Aorta (tissue), 5 donors: ENCODE measurements around the gene PARD3. TPM values are rescaled to one million over a fixed set of nuclear protein-coding genes. Genes with fewer than 3 reads are reported as not detected.

Experiments
- ATAC-seq: fragments of 200-7000 bp; cut with Tn5 transposase; one replicate; pipeline ENCODE4 v1.9.1; 2022; ENCODE audit warnings: moderate library complexity; ENCODE audit not compliant: low FRiP score
- DNase-seq, 2 donors: peaks; one replicate each; pipeline ENCODE4 v3.0.0-alpha.2; 2020
- H3K27ac ChIP-seq, 2 donors: one replicate each; pipeline ENCODE4 v1.5.1; 2013; ENCODE audit warnings: low read length in 2 of 2, mild to moderate bottlenecking in 2 of 2, moderate library complexity in 2 of 2, control low read depth in 1 of 2, inconsistent platforms in 1 of 2, low read depth in 1 of 2
- H3K27me3 ChIP-seq, 2 donors: one replicate each; pipeline ENCODE4 v1.6.1; 2013; ENCODE audit warnings: control low read depth in 1 of 2, low read length in 1 of 2, mild to moderate bottlenecking in 1 of 2, moderate library complexity in 1 of 2; ENCODE audit not compliant: insufficient read depth in 2 of 2, control insufficient read depth in 1 of 2
- H3K36me3 ChIP-seq, 2 donors: one replicate each; pipeline ENCODE4 v1.6.1; 2013; ENCODE audit warnings: control low read depth in 1 of 2, low read length in 1 of 2, mild to moderate bottlenecking in 1 of 2; ENCODE audit not compliant: insufficient read depth in 2 of 2, control insufficient read depth in 1 of 2
- H3K4me1 ChIP-seq, 2 donors: one replicate each; pipeline ENCODE4 v1.6.1; 2013; ENCODE audit warnings: low read length in 2 of 2, control low read depth in 1 of 2, mild to moderate bottlenecking in 1 of 2, moderate library complexity in 1 of 2; ENCODE audit not compliant: insufficient read depth in 2 of 2, control insufficient read depth in 1 of 2
- H3K4me3 ChIP-seq, 2 donors: one replicate each; pipeline ENCODE4 v1.5.1; 2013; ENCODE audit warnings: low read length in 2 of 2, control low read depth in 1 of 2, mild to moderate bottlenecking in 1 of 2
- H3K9me3 ChIP-seq: one replicate; pipeline ENCODE4 v1.6.1; 2013; ENCODE audit warnings: mild to moderate bottlenecking, low read length; ENCODE audit not compliant: control insufficient read depth
- WGBS, 2 donors: extraction: QIAGEN DNeasy Blood & Tissue Kit; methylation state at CpG; one replicate each; pipeline ENCODE4 v1.1.7; 2013; 5-methylcytosine and 5-hydroxymethylcytosine counted together
- intact Hi-C, 2 donors: fragments of 100-400 bp; cut with DNase I; formaldehyde crosslinking; loops; one replicate each; pipeline versions ENCODE4 v1.14.2 to v1.15.0; 2022
- polyA plus RNA-seq, 2 donors: library from polyadenylated mRNA; stranded (reverse); fragments of 200-250 nt; gene quantifications; one replicate each; pipeline ENCODE4 v1.2.3, GENCODE V29; 2013
- total RNA-seq, 2 donors: library from RNA; stranded (reverse); fragmentation: NEBNext Ultra II Directional; extraction: Animal tissue kit (Norgen Biotek cat#: 25700); gene quantifications; one replicate each; pipeline ENCODE4 v1.2.1, GENCODE V29; 2021
- donor health status: healthy with polysubstance abuse.
- donor health status: Bipolar disorder and iron deficiency.
- donor health status: DM: no; HTN: no; CAD: no.
- donor health status: DM: no; HTN: no; CAD: no.
- donor health status: DM: yes; HTN: yes; CAD: no.

Gene PARD3
- total and polyA plus RNA-seq, 4 donors, result 6.4 to 33.0 (median 28.7) TPM

DNA sequence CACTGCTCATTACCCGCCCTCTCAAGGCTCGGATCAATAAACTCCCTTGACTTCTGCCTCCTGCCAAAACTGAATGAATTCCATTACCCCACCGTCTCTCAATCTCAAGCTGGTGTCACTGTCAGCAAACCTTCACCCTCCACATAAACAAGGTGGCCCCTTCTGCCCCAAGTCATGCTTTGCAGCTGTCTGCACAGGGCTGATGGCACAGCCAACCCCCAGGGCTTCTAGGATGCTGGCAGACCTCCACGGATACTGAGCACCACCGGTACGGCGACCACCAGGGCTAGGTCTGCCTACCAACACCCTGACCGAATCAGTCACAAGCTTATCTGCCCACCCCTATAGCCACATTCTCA, 46.1 kb downstream of the PARD3 start:
- Histone ChIP-seq H3K27ac (no peak overlapping the region), H3K27me3 (no peaks in the 10 kb centered on the region), H3K36me3 (no peaks in the 10 kb centered on the region), H3K4me3 (no peak overlapping the region), H3K4me1 (no peaks in the 10 kb centered on the region), H3K9me3 (no peaks in the 10 kb centered on the region)
- no peak for DNase-seq
- 50 to 57% methylated on average over 8 of the region's 8 CpGs for WGBS, 2 donors
- intact Hi-C loops, result no loop called here
- ATAC-seq, result no peak

DNA sequence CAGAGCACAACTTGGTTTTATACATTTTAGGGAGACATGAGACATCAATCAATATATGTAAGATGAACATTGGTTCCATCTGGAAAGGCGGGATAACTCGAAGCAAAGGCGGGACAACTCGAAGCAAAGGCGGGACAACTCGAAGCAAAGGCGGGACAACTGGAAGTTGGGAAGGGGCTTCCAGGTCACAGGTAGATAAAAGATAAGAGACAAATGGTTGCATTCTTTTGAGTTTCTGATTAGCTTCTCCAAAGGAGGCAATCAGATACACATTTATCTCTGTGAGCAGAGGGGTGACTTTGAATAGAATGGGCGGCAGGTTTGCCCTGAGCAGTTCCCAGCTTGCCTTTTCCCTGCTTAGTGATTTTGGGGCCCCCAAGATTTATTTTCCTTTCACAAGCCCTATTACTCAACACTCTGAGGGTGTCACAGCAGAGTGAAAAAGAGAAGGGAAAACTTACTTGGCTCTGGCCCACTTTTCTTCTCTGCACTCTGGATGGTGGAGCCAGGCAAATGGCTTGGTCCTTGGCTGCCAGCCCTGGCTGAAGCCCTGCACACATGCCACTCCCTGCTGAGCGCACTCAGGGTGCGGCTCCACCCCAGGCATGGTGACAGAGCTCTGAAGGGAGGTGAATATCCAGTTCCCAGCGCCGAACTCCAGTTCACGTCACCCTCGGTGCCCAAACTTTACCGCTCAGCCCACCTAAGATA, 46.7 kb downstream of the PARD3 start:
- no peak overlapping the region for H3K4me3 ChIP-seq
- H3K36me3 ChIP-seq, result no peaks in the 10 kb centered on the region

DNA sequence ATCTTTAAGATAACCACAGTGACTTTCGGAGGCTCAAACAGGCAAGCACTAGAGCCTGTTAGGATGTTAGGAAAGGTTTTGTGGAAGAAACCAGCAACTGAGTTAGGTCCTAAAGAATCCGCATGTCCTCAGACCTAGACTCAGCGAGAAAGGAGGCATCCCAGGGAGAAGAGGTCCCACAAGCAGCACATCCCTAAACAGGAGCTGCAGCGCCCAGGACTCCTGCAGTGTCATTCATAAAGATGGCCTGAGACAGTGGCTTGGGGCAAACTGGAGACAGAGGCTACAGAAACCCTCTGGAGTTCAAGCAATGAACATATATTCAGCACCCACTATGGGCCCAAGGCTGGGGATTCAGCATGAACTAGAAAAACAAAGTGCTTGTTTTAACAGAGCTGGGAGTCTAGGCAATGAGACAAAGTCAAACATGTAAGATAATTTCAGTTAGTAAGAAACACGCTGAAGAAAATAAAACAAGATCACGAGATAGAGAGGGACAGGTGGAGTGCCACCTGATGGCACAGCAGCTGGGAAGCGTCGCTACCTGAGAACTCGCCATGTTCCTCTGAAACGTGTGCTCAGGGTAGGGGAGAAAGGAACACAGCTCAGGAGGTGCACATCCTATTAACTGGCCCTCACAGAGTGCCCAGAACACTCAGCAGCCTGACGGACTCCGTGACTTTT, 48.1 kb downstream of the PARD3 start:
- intact Hi-C loops, result no loop called here
- peaks cover 0 to 2% of the 10 kb centered on the region in 2 donors for H3K4me1 ChIP-seq
- H3K27me3 ChIP-seq, result no peaks in the 10 kb centered on the region
- H3K36me3 ChIP-seq, result no peaks in the 10 kb centered on the region
- 94 to 96% methylated on average over 12 of the region's 12 CpGs for WGBS, 2 donors
- ATAC-seq, result no peak
- no peak overlapping the region for H3K4me3 ChIP-seq
- no peak overlapping the region for H3K27ac ChIP-seq
- H3K9me3 ChIP-seq, result no peaks in the 10 kb centered on the region
- no peak for DNase-seq

More for the DNA sequence above, 46.7 kb downstream of the PARD3 start:
- DNase-seq (peak; percentile 84 to 85), ATAC-seq (peak; percentile 88)
- intact Hi-C loops, result no loop called here
- H3K27ac ChIP-seq, result no peak overlapping the region
- H3K4me1 ChIP-seq, result no peaks in the 10 kb centered on the region
- no peaks in the 10 kb centered on the region for H3K27me3 ChIP-seq
- WGBS, 2 donors, result 58 to 61% methylated on average over 14 to 15 of the region's 15 CpGs
- no peaks in the 10 kb centered on the region for H3K9me3 ChIP-seq

DNA sequence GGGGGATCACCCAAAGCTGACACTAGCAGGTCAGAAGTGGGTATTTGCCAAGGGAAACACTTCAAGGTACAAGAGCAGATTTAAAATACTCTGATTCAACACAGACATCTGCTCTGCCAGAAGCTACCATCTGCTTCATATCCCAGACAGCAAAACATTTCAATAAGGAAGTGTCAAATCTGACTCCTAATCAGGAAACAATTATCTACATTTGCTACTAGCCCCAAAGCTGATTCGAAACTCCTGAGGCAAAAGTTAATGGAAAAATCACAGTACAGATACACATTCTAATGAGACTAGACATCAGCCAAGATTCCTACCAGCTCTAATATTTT, 48.9 kb downstream of the PARD3 start:
- Histone ChIP-seq H3K36me3 (no peaks in the 10 kb centered on the region), H3K9me3 (no peaks in the 10 kb centered on the region), H3K4me3 (no peak overlapping the region), H3K4me1 (peaks cover 0 to 2% of the 10 kb centered on the region in 2 donors), H3K27me3 (no peaks in the 10 kb centered on the region), H3K27ac (no peak overlapping the region)
- DNase-seq (no peak), ATAC-seq (no peak)
- WGBS, 2 donors, result 79 to 85% methylated on average over 1 of the region's 1 CpG
- intact Hi-C loops, result no loop called here

DNA sequence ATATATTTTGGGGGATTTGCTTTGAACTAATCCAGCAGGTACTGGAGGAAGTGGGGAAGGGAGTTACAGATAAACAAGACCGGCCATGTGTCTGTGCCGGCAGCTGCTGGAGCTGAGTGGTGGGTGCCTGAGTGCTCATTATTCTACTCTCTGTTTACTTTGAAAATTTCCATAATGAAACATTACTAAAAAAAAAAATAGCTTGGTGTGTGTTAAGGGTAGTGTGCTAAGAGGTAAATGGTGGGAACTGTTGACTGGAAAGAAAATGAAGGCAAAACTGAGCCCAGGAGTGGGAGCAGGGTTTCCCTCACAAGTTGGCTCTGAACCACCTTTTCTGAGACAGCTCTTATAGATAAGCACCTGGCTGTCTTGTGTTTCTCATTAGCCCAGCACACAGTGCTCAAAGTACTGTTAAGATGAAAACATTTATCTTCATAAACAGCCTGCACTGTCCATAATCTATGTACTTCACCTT, 50.6 kb downstream of the PARD3 start:
- no peaks in the 10 kb centered on the region for H3K27me3 ChIP-seq
- no peak for ATAC-seq
- H3K4me1 ChIP-seq, result peaks cover 0 to 2% of the 10 kb centered on the region in 2 donors
- no peak overlapping the region for H3K27ac ChIP-seq
- H3K4me3 ChIP-seq, result no peak overlapping the region
- 96 to 98% methylated on average over 2 of the region's 2 CpGs for WGBS, 2 donors
- DNase-seq, result no peak
- no peaks in the 10 kb centered on the region for H3K9me3 ChIP-seq
- H3K36me3 ChIP-seq, result no peaks in the 10 kb centered on the region
- intact Hi-C loops, result no loop called here

DNA sequence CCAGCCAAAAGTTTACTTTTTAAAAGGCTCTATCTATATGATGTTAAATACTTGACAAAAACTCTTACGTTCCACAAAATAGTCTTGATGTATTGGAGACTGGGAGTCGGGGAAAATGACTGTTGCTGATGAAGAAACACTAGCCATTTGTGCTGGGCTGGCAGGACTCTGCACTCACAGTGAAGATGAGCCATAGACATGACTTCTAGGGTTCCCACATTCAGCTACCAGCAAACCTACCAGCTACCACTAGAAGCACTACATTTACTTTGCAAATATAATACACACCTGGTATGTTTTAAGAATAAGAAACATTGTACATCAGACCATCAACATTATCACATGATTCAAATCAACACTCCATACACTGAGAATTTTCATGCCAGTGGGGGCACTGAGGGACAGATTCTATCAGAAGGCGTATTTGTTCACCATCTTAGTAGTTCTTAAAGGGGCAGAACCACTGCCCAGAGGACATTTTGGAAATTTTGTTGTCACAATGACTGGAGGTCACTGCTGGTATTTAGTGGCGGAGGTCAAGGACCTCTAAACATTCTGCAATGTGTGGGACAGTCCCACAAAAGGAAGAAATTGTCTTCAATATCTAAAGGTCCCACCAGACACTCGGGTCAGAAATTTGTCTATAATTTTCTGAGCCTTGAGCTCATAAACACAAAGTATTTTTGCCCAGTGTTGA, 52.3 kb downstream of the PARD3 start:
- Histone ChIP-seq H3K27ac (no peak overlapping the region), H3K36me3 (no peaks in the 10 kb centered on the region), H3K27me3 (no peaks in the 10 kb centered on the region), H3K4me1 (peaks cover 0 to 2% of the 10 kb centered on the region in 2 donors), H3K9me3 (no peaks in the 10 kb centered on the region), H3K4me3 (no peak overlapping the region)
- intact Hi-C loops, result no loop called here
- no peak for ATAC-seq
- 82 to 95% methylated on average over 5 of the region's 5 CpGs for WGBS, 2 donors
- DNase-seq, result no peak

DNA sequence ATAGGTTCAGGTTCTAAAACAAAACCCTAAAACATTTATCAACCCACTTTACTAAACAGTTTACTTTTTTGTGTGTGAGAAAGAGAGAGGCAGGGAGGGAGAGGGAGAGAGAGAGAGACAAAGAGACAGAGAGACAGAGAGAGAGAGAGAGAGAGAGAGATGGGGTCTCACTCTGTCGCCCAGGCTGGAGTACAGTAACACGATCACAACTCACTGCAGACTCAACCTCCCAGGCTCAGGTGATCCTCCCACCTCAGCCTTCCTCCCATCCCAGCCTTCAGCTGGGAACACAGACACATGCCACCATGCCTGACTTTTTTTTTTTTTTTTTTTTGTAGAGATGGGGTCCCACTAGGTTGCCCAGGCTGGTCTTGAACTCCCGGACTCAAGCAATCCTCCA, 52.9 kb downstream of the PARD3 start:
- H3K4me3 ChIP-seq, result no peak overlapping the region
- 97 to 100% methylated on average over 3 of the region's 3 CpGs for WGBS, 2 donors
- H3K4me1 ChIP-seq, result peaks cover 0 to 5% of the 10 kb centered on the region in 2 donors
- ATAC-seq (no peak), DNase-seq (no peak)
- H3K27me3 ChIP-seq, result no peaks in the 10 kb centered on the region
- H3K9me3 ChIP-seq, result no peaks in the 10 kb centered on the region
- intact Hi-C loops, result no loop called here
- no peaks in the 10 kb centered on the region for H3K36me3 ChIP-seq
- no peak overlapping the region for H3K27ac ChIP-seq

DNA sequence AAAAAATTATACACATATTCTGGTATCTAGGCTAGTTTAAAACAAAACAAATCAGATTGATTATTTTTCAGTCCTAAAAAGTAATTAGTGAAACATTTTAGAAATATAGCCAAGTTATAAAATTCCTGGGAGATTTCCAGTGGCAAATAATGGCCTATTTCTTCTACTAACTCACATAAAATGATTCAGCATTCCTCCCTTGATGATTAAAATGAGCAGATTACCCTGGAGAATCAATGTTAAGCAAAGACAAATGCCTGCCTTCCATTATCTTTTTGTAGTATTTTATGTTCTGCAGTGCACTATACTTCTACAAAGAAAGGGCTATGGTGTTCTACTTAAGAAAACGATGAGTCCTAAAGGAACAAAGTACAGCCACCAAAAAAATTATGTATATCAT, 53.6 kb downstream of the PARD3 start:
- 87 to 93% methylated on average over 1 of the region's 1 CpG for WGBS, 2 donors
- Histone ChIP-seq H3K36me3 (no peaks in the 10 kb centered on the region), H3K9me3 (no peaks in the 10 kb centered on the region), H3K27me3 (no peaks in the 10 kb centered on the region), H3K4me3 (no peak overlapping the region), H3K27ac (no peak overlapping the region), H3K4me1 (peaks cover 0 to 5% of the 10 kb centered on the region in 2 donors)
- no peak for DNase-seq
- intact Hi-C loops, result no loop called here
- no peak for ATAC-seq
